Left lung (tissue), 10 donors: ENCODE data around the gene GAREM1. TPM values are rescaled to one million over a fixed set of nuclear protein-coding genes. Genes with fewer than 3 reads are reported as not detected.

Experiments used
- ATAC-seq: fragments of 200-7000 bp; cut with Tn5 transposase; one replicate; pipeline ENCODE4 v1.9.1; 2020; ENCODE audit warnings: moderate library complexity
- DNase-seq, 4 donors: peaks; one replicate each; pipeline ENCODE4 v3.0.0-alpha.2; 2013 to 2020
- H3K27ac ChIP-seq, 2 donors: fragments of 200-600 bp; sonication (generic) in 1 of 2; one replicate each; pipeline versions ENCODE4 v1.5.0 to v1.8.0; 2020 to 2021
- H3K27me3 ChIP-seq, 2 donors: fragments of 200-600 bp; sonication (generic) in 1 of 2; one replicate each; pipeline versions ENCODE4 v1.5.0 to v1.8.0; 2020 to 2021
- H3K36me3 ChIP-seq, 2 donors: fragments of 200-600 bp; sonication (generic) in 1 of 2; one replicate each; pipeline versions ENCODE4 v1.5.0 to v1.8.0; 2020 to 2021
- H3K4me1 ChIP-seq, 2 donors: fragments of 200-600 bp; one replicate each; pipeline ENCODE4 v1.8.0; 2021
- H3K4me3 ChIP-seq, 2 donors: fragments of 200-600 bp; sonication (generic) in 1 of 2; one replicate each; pipeline versions ENCODE4 v1.5.0 to v1.8.0; 2020 to 2021; ENCODE audit warnings: mild to moderate bottlenecking in 1 of 2
- H3K9me3 ChIP-seq, 2 donors: fragments of 200-600 bp; sonication (generic) in 1 of 2; one replicate each; pipeline versions ENCODE4 v1.5.0 to v1.8.0; 2020 to 2021
- CTCF ChIP-seq, 2 donors: fragments of 200-600 bp; sonication (generic) in 1 of 2; IDR thresholded peaks; one replicate each; pipeline versions ENCODE4 v1.5.0 to v1.8.0; 2021; ENCODE audit warnings: antibody characterized with exemption in 2 of 2
- intact Hi-C, 2 donors: fragments of 100-400 bp; cut with DNase I; formaldehyde crosslinking; loops; one replicate each; pipeline versions ENCODE4 v1.11.2 to v1.14.2; 2022
- polyA plus RNA-seq, 6 donors: library from polyadenylated mRNA; unstranded; fragments of 120-200 nt; gene quantifications; one replicate each; pipeline ENCODE4 v1.2.1, GENCODE V29; 2013; ENCODE audit not compliant: insufficient read length in 6 of 6
- total RNA-seq, 2 donors: library from RNA; stranded (reverse); fragmentation: NEBNext Ultra II Directional; extraction: Animal tissue kit (Norgen Biotek cat#: 25700); gene quantifications; one replicate each; pipeline ENCODE4 v1.2.1, GENCODE V29; 2021
- donor health status: DM: no; HTN: yes; CAD: no.
- donor health status: DM: no; HTN: no; CAD: no.

Gene GAREM1
- total and polyA plus RNA-seq, 8 donors, result 10.3 to 20.2 (median 13.1) TPM

GRCh38 chr18:32427084-32427900 lies 43.4 kb downstream of the GAREM1 start:
- no peak for TF ChIP-seq CTCF (IDR thresholded peaks at IDR 0.05)
- ATAC-seq, result peak; percentile 45

GRCh38 chr18:32425466-32425865 lies 45.2 kb downstream of the GAREM1 start:
- H3K27ac ChIP-seq, result peak overlapping the region; percentile 7 to 71
- TF ChIP-seq CTCF (IDR thresholded peaks at IDR 0.05), result no peak

More at GRCh38 chr18:32427084-32427900, 43.4 kb downstream of the GAREM1 start:
- no peak overlapping the region for H3K4me3 ChIP-seq
- H3K27me3 ChIP-seq, result no peaks in the 10 kb centered on the region
- intact Hi-C loops, result no loop called here
- H3K4me1 ChIP-seq, result peaks cover 0 to 2% of the 10 kb centered on the region in 2 donors
- no peak for DNase-seq
- no peaks in the 10 kb centered on the region for H3K36me3 ChIP-seq
- H3K27ac ChIP-seq, result no peak overlapping the region
- H3K9me3 ChIP-seq, result peaks cover 0 to 7% of the 10 kb centered on the region in 2 donors

GRCh38 chr18:32424696-32425095 lies 46.0 kb downstream of the GAREM1 start:
- ATAC-seq (peak; percentile 46), DNase-seq (peak in 2 of 4 donors; percentile 38 to 65)
- peak overlapping the region; percentile 7 to 13 for H3K27ac ChIP-seq
- intact Hi-C loops, result no loop called here
- peaks cover 0 to 2% of the 10 kb centered on the region in 2 donors for H3K4me1 ChIP-seq
- TF ChIP-seq CTCF (IDR thresholded peaks at IDR 0.05), result no peak
- no peaks in the 10 kb centered on the region for H3K9me3 ChIP-seq
- H3K4me3 ChIP-seq, result no peak overlapping the region
- no peaks in the 10 kb centered on the region for H3K27me3 ChIP-seq
- no peaks in the 10 kb centered on the region for H3K36me3 ChIP-seq

More at GRCh38 chr18:32425466-32425865, 45.2 kb downstream of the GAREM1 start:
- Histone ChIP-seq H3K4me1 (peaks cover 0 to 2% of the 10 kb centered on the region in 2 donors), H3K4me3 (no peak overlapping the region), H3K27me3 (no peaks in the 10 kb centered on the region), H3K36me3 (no peaks in the 10 kb centered on the region), H3K9me3 (no peaks in the 10 kb centered on the region)
- peak; percentile 60 for ATAC-seq
- intact Hi-C loops, result no loop called here
- no peak for DNase-seq

- peaks cover 0 to 2% of the 10 kb centered on the region in 2 donors for H3K4me1 ChIP-seq
- H3K36me3 ChIP-seq, result no peaks in the 10 kb centered on the region
- H3K4me3 ChIP-seq, result no peak overlapping the region
- no peak overlapping the region for H3K27ac ChIP-seq
- ATAC-seq (no peak), DNase-seq (no peak)
- no peaks in the 10 kb centered on the region for H3K27me3 ChIP-seq
- intact Hi-C loops, result no loop called here
- TF ChIP-seq CTCF (IDR thresholded peaks at IDR 0.05), result no peak
- no peaks in the 10 kb centered on the region for H3K9me3 ChIP-seq
These were observed 47.5 kb downstream of the GAREM1 start for GRCh38 chr18:32422978-32423740.

- Histone ChIP-seq H3K27me3 (no peaks in the 10 kb centered on the region), H3K36me3 (no peaks in the 10 kb centered on the region), H3K27ac (no peak overlapping the region), H3K4me1 (peaks cover 0 to 2% of the 10 kb centered on the region in 2 donors), H3K9me3 (no peaks in the 10 kb centered on the region), H3K4me3 (no peak overlapping the region)
- ATAC-seq, result no peak
- DNase-seq, result no peak
- no peak for TF ChIP-seq CTCF (IDR thresholded peaks at IDR 0.05)
- intact Hi-C loops, result no loop called here
These were observed 48.5 kb downstream of the GAREM1 start for GRCh38 chr18:32422201-32422600.
